ENCODE data around the gene ZNF765. TPM values are rescaled to one million over a fixed set of nuclear protein-coding genes. Genes with fewer than 3 reads are reported as not detected.
"Not testable (repeated sequence)": the region's sequence is repeated elsewhere in the genome, so short reads cannot be mapped to it uniquely, and the experiment has no call there.

The ZNF765 gene
- total and polyA plus RNA-seq, 8 donors = 10.3 to 16.6 (median 13.1) TPM

- no peak for ATAC-seq
- no peaks in the 10 kb centered on the region for H3K36me3 ChIP-seq
- no peaks in the 10 kb centered on the region for H3K27me3 ChIP-seq
- peaks cover 0 to 7% of the 10 kb centered on the region in 2 donors for H3K4me1 ChIP-seq
- DNase-seq = no peak
- no peak for TF ChIP-seq CTCF (IDR thresholded peaks at IDR 0.05)
- H3K27ac ChIP-seq = no peak overlapping the region
- peaks cover 0 to 18% of the 10 kb centered on the region in 2 donors for H3K9me3 ChIP-seq
- H3K4me3 ChIP-seq = no peak overlapping the region
- intact Hi-C loops (cut with DNase I) = loop anchor here in 1 of 2 donors (10.0 kb wide), 1 partner anchor 92 kb away; no protein-coding TSS in a partner anchor
These were observed 27.6 kb downstream of the ZNF765 start for GRCh38 chr19:53422551-53422950.

- ATAC-seq (peak; percentile 17), DNase-seq (peak in 1 of 4 donors; percentile 3)
- not testable (repeated sequence) for H3K27ac ChIP-seq, H3K27me3 ChIP-seq, H3K4me3 ChIP-seq, H3K36me3 ChIP-seq, H3K4me1 ChIP-seq
- intact Hi-C loops (cut with DNase I) = loop anchor here in 1 of 2 donors (10.0 kb wide), 1 partner anchor 92 kb away; no protein-coding TSS in a partner anchor
- peaks cover 0 to 13% of the 10 kb centered on the region in 2 donors for H3K9me3 ChIP-seq
These were observed 28.1 kb downstream of the ZNF765 start for GRCh38 chr19:53423074-53423473.

GRCh38 chr19:53423680-53424079 is 28.7 kb downstream of the ZNF765 start:
- not testable (repeated sequence) for H3K36me3 ChIP-seq, H3K27ac ChIP-seq, H3K9me3 ChIP-seq, H3K4me1 ChIP-seq, H3K27me3 ChIP-seq, H3K4me3 ChIP-seq
- intact Hi-C loops (cut with DNase I) = loop anchor here in 1 of 2 donors (10.0 kb wide), 1 partner anchor 91 kb away; no protein-coding TSS in a partner anchor
- DNase-seq = peak in 1 of 4 donors; percentile 17
- peak; percentile 53 for ATAC-seq

- ATAC-seq = peak; percentile 99
- no peak overlapping the region for H3K27ac ChIP-seq
These were observed 30.1 kb downstream of the ZNF765 start for GRCh38 chr19:53424968-53425597.

GRCh38 chr19:53431399-53432087 is 36.6 kb downstream of the ZNF765 start, which contains the start of gene ZNF761:
ZNF761 (plus strand) TSS chr19:53431984; CDS start chr19:53447269, 15,285 bp downstream.
- intact Hi-C loops (cut with DNase I) = no loop called here
- Histone ChIP-seq H3K4me1 (peaks cover 0 to 17% of the 10 kb centered on the region in 2 donors), H3K36me3 (peaks cover 0 to 29% of the 10 kb centered on the region in 2 donors), H3K27me3 (no peaks in the 10 kb centered on the region), H3K9me3 (peaks cover 0 to 2% of the 10 kb centered on the region in 2 donors), H3K4me3 (peak within 1 kb of the TSS; percentile 67 to 74), H3K27ac (peak within 1 kb of the TSS; percentile 75 to 89)
- ATAC-seq (peak; percentile 100), DNase-seq (peak; percentile 89 to 99 (median 96))
- TF ChIP-seq CTCF (IDR thresholded peaks at IDR 0.05) = peak; percentile 19 to 55

More at GRCh38 chr19:53424968-53425597, 30.1 kb downstream of the ZNF765 start:
- no peaks in the 10 kb centered on the region for H3K9me3 ChIP-seq
- intact Hi-C loops (cut with DNase I) = loop anchor here in 1 of 2 donors (10.0 kb wide), 1 partner anchor 90 kb away; no protein-coding TSS in a partner anchor
- H3K4me3 ChIP-seq = no peak overlapping the region
- peaks cover 0 to 7% of the 10 kb centered on the region in 2 donors for H3K4me1 ChIP-seq
- peak; percentile 65 to 85 (median 75) for DNase-seq
- peak; percentile 79 to 82 for TF ChIP-seq CTCF (IDR thresholded peaks at IDR 0.05)
- H3K27me3 ChIP-seq = no peaks in the 10 kb centered on the region
- no peaks in the 10 kb centered on the region for H3K36me3 ChIP-seq
